Tongue (tissue), 3 donors: Measurements from ENCODE around the gene PEG3. TPM values are rescaled to one million over a fixed set of nuclear protein-coding genes. Genes with fewer than 3 reads are reported as not detected.

ENCODE experiments used
- DNase-seq: peaks from one replicate; pipeline ENCODE4 v3.0.0-alpha.2; 2015
- small RNA-seq: library from RNA; depleted of rRNA; stranded (forward); fragments of <200 nt; gene quantifications from one replicate; pipeline ENCODE3, GENCODE V24; 2014; ENCODE audit warnings: low replicate concordance
- total RNA-seq: library from RNA; depleted of rRNA; stranded (reverse); fragments of >200 nt; gene quantifications from one replicate; pipeline ENCODE4 v1.2.3, GENCODE V29; 2014

Gene PEG3
- total RNA-seq, 1 donor from 2014 or later, result 332 TPM

DNA sequence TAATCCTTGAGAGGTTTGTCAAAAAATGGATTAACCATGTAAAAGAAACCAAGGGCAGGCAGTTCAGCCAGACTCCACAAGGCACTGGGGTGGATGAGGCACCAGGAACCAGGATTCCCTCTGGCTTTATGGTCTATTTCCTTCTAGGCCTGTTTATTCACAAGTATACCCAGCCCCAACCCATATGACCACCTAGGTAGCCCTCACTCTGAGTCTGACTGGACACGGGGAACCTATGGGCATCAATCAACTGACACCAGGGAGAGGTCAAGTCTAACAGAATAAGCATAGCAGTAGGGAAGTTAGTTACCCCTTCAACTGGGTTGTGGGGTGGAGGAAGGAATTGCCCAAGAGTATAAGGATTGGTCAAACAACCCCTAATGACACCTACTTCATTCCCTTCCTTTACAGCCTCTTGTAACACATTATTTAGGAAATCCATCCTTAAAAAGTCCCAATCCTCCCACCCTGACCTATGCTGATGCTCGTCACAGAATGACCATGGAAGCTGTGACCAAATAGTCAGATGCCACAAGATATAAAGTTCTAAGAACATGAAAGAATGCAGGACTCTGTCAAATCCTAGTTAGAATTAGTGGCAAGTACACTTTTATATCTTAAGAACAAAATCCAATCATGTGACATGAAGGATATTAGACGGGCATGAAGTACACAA is 31.7 kb downstream of the PEG3 start:
- DNase-seq, result no peak

DNA sequence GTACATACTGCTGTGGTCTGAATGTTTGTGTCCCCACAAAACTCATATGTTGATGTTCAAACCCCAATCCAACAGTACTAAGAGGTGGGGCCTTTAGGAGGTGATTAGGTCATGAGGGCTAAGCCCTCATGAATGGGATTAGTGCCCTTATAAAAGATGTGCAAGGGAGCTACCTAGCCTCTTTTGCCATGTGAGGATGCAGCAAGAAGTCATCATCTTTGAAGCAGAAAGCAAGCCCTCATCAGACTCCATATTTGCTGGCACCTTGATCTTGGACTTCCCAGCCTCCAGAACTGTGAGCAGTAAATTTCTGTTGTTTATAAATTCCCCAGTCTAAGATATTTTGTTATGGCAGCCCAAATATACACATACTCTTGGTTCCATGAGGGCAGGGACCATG is 33.9 kb downstream of the PEG3 start:
- DNase-seq, result no peak

Small RNA genes lying within 50 kb of the gene (small RNA-seq; reads per million reads assigned to genes)
- not detected for gene AC006115.2

Other genes starting within 250 kb of the PEG3 start
- gene ZNF71, start 245.4 kb downstream of the PEG3 start, total RNA-seq, result 10.5 TPM
- 0.31 TPM for gene SMIM17, start 197.6 kb downstream of the PEG3 start, total RNA-seq
- gene ZNF835, start 169.0 kb downstream of the PEG3 start, total RNA-seq, result 5.0 TPM
- gene ZIM2, start within 50 bp of the PEG3 start, total RNA-seq, result 6.1 TPM